Activated CD8-positive, alpha-beta memory T cell treated with anti-CD3 and anti-CD28 coated beads, Interleukin-2, amount 50 U/mL, for 48 hours (primary cell): Measurements from ENCODE around the gene ZNF135.

Experiments used
- DNase-seq: peaks from one replicate; pipeline ENCODE4 v3.0.0-alpha.2; 2020

The ZNF135 gene

DNA sequence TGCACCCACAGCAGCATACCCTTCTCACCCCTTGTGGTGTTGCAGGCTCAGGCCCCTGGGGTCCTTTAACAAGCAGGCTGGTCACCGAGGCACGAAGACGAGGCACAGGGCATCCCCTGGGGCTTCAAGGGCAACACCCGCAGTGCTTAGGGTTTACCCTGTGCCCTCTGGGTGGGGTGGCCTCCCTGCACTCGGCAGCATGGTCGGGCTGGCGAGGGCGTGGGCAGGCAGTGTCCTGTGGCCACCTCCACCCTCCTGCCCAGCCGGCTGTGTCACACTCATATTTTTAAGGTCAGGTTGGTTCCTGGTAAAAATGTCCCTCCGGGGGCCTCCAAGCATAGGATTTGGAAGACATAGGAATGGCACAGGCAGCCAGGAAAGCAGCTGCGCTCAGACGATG is 11.4 kb upstream of the ZNF135 start:
- no peak for DNase-seq

DNA sequence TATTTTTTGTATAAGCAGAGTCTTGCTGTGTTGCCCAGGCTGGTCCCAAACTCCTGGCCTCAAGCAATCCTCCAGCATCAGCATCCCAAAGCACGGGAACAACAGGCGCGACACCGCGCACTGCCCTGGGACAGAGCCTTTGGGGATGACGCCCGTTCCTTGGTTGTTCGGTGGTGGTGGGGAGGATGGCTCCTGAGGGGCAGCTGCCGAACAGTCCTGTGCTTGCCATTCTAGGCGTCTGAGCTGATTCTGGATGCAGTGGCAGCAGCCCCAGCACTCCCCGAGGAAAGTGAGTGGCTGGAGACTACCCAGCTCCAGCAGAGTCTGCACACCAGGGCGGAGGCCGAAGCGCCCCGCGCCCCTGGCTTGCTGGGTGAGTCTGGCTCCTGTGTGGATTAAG is 6.8 kb upstream of the ZNF135 start:
- no peak for DNase-seq

DNA sequence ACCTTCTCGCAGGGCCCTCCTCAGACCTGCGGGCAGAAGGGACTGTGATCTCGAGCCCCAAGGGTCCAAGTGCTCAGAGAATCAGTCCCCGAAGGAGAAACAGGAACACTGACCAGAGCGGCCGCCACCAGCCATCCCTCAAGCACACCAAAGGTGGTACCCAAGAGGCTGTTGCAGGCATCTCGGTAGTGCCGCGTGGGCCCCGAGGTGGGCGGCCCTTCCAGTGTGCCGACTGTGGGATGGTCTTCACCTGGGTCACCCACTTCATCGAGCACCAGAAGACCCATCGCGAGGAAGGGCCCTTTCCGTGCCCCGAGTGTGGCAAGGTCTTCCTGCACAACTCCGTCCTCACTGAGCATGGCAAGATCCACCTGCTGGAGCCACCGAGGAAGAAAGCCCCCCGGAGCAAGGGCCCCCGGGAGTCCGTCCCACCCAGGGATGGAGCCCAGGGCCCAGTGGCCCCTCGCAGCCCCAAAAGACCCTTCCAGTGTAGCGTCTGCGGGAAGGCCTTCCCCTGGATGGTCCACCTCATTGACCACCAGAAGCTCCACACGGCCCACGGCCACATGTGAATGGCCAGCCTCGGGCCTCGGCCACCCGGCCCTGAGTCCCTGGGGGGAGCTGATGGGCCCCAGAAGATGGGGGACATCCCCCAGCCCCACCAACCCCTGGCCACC is 5.5 kb upstream of the ZNF135 start:
- DNase-seq = no peak

DNA sequence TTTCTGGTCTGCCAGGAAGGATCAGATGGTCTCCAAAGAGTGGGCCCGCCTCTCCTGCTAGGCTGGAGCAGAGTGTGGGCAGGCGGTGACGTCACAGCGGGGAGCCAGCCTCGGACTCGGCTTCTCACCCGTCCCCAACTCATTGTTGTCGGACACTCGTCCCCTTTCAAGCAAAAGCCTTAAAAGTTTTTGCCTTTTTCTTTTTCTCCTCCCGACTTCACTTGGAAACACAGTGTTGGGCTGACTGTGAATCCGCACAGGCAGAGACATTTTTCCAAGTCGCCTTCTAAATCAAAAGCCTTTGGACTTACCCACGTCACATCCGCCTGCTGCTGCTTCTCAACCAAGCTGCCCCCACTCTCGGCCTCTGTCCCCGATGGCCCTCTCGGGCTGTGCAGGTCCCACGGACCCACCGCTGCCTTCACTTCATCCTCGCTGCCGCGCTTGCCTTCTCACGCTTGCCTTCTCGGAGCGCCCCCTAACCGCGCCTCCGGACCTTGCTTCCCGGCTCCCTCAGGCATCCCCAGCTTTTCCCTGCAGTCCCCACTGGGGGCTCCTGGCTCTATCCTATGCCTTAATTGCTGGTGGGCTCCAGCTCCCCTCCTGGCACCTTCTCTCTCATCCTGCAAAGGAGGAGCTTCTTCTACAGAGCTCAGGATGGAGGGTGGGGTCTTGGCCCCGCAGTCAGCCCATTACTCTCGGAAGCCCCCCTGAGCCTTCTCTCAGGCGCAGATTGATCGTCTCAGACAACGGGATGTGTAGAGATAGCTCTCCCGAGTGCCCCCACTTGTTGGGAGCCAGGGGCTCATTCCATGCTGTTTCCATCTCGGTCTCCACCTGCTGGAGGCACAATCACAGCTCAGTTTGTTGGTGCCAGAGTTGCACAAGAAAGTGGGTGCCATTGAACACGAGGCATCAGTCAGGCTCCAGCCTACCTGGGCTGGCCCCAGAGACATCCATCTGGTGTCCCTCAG is 3.9 kb upstream of the ZNF135 start:
- no peak for DNase-seq

DNA sequence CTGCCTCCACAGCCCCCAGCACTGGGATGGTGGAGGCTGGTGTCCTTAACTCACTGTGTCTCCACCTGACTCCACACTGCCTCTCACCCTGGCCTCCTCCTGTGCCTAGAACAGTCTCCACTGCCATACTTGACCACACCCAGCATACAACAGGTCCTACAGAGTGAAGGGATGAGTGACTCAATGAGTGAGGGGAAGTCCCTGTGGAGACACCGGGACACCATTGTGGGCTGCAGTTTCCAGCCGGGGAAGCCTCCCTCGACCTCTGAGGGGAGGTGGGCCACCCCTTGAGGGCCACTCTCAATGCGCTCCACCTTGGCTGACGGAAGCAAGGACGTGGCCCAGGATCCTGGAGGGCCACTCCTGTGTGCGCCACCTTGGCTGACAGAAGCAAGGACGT is 2.8 kb upstream of the ZNF135 start:
- DNase-seq = no peak

DNA sequence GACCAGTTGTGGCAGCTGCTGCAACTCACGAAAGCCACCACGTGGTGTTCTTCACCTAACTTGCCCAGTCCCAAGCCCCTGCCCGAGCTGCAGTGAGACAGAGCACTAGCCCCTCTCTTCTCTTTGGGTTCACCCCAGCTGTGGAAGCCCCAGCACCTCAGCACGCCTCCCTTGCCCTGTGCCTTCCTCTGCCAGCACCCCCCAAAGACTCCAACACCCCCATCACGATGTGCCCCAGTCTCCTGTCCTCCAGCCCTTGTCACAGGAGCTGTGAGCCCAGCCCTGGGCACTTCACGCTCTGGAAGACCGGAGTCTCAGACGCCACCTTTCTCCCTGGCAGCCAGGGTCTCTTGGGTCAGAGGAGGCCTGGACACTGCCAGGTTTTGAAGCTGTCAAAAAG is 2.2 kb upstream of the ZNF135 start:
- DNase-seq = no peak

DNA sequence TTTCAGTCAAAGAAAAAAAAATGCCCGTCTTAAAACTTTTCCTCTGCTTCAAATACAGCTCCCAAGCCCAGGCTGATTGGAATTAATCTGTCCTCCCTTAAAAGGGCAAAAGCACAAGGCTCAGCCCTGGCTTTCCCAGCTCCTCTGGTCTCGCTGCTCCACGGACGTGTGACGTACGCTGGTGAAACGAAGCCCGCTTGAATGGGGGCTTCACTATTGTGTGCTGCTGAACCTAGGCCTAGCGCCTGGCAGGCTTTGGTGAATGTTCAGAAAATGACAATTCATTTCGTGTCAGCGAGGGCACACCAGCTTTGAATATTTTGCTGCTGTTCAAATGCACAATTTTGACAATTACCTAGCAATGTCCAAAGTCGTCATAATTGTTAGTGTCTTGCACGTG is 615 bp upstream of the ZNF135 start:
- no peak for DNase-seq

DNA sequence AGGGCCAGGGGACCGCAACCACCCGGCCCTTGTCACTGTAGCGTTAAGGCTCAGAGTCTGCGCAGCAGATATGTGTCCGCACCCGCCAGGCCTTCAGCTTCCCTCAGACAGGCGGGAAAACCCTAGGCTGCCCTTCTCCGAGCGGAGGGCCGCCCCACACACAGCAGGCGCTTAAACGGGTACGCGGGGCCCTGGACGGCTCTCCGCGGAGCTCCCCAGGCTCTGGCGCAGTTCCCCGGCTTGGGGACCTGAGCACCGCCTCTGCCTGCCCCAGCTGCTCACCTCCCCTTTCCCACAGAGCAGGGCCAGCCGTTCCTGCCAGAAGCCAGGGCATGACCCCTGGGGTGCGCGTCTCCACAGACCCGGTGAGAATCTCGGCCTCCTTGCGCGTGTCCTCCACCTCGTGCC is 593 bp downstream of the ZNF135 start:
- DNase-seq = no peak

DNA sequence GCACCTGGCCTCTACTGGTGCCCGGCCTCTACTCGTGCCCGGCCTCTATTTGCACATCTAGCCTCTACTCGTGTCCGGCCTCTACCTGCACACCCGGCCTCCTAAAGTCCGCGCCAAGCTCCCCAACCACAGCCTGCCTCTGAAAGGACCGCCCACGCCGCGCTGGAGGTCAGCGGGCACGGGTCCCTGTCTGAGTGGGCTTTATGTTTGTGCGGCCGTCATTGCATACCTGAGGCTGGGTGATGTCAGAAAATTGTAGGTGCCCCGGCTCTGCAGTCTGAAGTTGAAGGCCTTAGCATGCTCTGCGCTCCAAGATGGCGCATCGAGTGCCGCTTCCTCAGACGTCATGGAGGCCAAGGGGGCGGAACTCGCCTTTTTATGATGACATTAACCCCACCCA is 1.1 kb downstream of the ZNF135 start:
- no peak for DNase-seq

DNA sequence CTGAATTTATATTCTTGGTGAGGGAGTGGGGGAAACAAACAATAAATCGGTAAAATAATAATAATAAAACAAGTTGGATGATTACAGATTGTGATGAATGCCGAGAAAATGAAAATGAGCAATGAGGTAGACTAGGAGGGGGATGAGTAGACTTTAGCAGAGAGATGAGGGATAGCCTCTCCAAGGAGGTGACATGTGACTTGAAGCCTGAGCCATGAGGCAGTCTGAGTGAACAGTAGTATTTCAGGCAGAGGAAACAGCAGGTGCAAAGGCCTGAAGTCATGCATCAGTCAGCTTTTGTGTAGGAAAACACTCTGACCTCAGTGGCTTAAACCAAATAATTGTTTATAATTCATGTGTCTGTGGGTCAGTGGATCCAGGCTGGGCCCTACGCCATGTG is 4.6 kb downstream of the ZNF135 start:
- DNase-seq = no peak

DNA sequence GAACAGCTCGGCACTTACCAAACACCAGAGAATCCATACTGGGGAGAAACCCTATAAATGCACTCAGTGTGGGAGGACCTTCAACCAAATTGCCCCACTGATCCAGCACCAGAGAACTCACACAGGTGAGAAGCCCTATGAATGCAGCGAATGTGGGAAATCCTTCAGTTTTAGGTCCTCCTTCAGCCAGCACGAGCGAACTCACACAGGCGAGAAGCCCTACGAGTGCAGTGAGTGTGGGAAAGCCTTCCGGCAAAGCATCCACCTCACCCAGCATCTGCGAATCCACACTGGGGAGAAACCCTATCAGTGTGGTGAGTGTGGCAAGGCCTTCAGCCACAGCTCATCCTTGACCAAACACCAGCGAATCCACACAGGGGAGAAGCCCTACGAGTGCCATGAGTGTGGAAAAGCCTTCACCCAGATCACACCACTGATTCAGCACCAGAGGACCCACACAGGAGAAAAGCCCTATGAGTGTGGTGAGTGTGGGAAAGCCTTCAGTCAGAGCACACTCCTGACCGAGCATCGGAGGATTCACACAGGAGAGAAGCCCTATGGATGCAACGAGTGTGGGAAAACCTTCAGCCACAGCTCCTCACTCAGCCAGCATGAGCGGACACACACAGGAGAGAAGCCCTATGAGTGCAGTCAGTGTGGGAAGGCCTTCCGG is 8.3 kb downstream of the ZNF135 start:
- no peak for DNase-seq

DNA sequence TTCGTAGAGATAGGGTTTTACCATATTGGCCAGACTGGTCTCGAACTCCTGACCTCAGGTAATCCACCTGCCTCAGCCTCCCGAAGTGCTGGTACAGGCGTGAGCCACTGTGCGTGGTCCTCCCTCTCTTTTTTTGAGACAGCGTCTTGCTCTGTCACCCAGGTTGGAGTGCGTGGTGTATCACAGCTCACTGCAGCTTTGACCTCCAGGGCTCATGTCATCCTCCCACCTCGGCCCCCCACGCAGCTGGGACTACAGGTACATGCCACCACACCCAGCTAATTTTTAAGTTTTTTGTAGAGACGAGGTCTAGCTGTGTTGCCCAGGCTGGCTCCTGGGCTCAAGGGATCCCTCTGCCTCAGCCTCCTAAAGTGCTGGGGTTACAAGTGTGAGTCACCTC is 20.7 kb downstream of the ZNF135 start:
- no peak for DNase-seq

DNA sequence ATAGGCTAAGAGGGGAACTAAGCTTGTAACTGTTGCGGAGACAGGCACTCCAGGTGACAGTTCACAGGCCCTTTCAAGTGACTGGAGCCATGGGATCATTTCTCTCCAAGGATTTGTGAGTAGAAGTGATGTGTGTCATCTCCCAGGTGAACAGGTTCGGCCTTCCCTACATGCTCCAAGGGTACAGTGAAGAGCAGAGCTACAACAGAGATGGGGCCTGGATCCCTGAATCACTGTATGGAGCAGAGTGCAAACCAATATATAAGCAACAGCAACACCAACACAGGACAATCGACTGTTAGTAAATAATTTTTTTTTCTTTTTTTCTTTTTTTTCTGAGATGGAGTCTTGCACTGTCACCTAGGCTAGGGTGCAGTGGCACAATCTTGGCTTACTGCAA is 23.9 kb downstream of the ZNF135 start:
- no peak for DNase-seq

DNA sequence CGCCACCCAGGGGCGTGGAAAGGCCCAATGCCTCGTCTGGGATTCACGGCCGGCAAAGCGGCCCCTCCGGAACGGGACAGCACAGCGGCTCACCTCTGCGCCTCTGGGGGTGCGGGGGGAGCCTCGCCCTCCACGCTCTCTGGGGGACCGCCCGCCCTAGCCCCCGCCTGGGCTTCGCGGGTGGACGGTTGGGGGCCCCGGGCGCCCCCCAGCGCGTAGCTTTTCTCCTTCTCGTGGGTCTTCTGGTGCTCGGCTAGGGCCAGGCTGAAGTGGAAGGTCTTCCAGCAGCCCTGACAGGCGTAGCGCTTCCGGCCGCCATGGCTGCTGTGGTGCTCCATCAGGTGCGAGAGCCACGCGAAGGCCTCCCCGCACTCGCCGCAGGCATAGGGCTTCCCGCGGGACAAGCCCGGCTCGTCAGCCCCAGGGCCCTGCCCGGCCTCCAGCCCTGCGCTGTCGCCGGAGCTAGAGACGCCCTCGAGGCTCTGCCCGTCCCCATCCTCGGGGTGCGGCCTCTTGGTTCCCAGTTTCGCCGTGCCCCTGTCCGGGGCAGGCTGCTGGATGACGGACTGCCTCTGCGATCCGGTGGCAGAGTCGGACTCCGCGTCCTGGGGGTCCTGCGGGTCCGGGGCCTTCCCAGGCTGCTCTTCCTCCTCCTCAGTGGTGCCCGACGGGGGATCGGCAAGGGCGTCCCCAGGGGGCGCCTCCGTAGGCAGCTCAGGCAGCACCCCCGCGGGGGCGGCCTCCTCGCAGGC is 25.7 kb downstream of the ZNF135 start:
- DNase-seq = no peak

DNA sequence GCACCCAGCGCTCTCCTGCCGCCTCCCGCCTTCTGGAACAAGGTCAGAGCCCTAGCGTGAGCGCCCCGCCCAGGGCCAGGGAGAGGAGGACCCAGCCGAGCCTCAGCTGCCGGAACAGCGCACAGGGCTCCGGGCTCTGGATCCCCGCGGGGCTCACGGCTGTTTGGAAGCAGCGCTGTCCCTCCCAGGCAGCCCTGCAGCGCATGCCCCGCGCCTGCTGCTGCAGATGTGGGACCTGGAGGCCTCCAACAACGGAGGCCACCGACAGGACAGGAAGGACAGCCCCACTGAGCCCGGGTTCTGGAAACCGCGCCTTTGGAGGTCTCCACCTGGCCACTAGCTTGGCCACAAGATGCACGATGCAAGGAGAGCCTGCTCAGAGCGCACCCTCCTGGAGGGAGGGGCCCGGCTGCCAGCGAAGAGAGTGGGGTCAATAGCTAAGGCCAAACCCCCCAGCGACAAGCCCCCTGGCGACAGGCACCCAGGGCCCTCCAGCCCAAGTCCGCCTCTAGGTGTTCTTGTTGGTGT is 26.3 kb downstream of the ZNF135 start:
- no peak for DNase-seq

DNA sequence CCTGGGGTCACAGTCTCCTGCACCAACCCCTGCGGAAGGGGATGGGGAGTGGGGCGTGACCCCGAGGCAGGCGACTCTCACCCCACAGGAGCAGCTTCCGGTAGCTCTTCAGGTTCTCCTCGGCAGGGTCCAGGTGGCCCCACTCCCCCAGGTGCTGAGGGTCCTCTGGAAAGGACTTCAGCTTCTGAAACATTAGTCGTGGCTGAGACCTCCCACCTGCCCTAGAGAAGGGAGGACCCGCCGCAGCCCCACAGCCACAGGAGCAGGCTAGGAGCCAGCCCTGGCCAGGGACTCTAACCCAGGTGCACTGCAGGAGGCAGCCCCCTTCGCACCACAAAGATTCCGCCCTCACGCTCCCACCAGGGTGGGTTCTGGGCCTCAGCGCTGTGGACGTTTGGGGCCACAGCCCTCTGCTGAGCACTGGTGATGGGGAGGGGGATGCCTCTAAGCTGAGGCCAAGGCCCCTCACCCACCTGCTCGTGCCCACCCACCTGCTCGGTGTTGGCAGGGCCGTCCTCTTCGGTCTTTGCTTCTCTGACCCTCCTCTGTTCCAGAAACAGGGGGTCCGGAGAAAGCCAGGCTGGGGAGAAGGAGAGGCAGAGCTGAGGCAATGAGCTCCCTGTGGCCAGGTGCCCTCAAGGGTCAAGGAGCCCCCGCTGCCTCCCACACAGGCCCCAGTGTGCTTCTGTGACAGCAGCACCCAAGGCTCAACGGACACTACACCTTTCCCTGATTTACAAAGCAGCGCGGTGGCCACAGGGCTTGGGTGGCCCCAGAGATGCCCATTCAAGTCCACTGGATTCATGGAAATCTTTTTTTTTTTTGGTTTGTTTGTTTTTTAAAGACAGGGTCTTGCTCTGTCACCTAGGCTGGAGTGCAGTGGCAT is 28.0 kb downstream of the ZNF135 start:
- no peak for DNase-seq

DNA sequence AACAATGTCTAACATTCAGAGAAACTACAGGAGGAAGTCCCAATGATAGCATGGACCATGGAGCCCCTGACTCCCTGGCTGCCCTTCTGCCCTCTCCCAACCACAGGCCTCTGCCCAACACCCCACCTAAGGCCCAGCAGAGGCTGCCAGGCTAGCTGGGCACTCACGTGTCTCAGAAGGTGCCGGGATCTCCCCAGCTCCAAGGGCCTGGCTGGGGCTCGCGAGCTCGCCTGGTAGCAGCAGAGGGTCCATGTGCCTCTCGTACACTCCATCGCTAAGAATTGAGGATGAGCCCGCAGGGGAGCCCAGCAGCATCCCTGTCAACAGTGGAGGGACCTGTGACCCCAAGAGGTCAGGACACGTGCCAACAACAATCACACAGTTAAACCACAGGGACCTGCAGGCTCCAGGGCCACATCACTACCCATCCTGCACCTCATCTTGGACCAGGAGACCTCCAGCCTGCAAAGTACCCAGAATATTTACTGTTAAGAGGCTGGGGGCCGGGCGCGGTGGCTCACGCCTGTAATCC is 29.5 kb downstream of the ZNF135 start:
- DNase-seq = no peak

DNA sequence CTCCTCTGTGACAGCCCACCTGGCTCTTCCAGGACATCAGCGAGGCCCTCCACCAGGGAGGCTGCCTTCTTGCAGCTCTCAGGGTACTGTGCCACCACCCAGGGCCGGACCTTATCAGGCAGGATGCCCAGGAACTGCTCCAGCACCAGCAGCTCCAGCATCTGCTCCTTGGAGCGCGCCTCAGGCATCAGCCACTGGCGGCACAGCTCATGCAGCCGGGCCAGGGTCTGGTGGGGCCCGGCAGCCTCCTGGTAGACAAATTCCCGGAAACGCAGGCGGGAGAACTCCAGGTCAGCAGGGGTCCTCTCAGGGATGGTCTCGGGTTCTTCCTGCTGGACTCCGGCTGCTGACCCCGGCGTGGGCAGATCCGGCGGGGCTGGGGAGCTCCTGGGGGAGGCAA is 30.8 kb downstream of the ZNF135 start:
- DNase-seq = no peak

DNA sequence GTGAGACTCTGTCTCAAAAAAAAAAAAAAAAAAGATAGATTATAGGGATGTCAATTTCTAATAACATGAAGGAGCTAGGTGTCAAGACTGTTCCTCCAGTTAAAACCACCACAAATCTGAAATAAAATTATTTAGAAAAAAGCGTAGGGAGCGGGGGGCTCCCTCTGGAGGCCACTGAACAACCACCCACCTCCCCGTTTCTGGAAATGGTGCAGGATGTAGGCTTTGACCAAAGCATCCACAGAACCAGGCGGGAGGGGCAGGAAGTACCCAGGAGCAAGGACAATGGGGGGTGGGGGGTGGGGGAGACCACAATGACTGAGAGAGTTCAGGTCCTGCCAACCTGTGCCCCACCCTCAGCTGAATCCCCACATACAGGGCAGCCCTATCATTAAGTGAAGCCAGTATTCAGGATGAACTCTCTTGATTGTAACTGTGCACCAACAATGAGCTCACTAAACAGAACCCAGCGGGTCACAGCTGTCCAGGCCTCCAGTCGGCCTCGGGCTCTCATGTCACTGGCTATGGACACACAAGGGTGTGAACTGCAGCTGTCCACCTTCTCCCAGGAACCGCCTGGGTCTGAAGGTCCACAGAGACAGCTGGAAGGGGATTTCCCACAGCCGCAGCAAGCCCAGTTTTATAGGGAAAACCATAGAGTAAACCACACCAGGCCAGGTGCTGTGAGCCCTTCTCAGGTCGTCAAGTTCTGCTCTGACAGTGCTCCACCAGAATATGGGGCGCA is 32.3 kb downstream of the ZNF135 start:
- no peak for DNase-seq

DNA sequence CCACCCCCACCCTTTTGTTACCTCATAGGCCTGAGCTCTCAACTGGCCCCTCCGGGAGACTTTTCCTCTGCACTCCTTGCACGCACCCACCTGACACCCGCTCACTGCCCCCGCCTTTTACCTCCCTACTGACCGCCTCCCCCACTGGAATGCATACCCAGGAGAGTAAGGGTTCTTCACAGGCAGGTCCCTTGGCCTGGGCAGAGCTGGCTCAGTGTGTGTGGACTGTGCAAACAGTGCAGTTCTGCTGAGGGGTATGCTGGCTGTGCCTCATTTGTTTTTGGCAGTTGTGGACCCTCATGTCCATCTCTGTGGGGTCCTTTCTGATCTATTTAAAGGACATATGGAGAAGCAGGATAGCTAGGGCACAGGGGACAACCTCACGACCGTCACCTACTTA is 34.0 kb downstream of the ZNF135 start:
- no peak for DNase-seq

DNA sequence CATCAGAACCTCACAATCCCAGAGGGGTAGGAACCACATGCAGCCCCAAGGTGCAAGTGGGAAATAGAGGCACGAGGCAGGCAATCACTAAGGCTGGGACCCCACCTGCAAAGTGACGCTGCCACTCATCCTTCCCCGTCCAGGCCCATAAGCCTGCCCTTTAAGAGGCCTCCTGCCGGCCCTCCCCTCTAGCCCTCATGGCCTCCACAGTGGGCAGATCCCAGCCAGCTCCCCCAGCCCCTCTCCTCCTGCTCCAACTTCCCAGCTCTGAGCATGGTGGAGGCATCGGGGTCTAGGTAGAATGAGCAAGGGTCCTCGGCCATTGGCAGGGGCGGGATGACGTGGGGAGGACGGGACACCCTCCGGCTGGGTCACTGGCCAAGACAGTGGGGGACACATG is 36.2 kb downstream of the ZNF135 start:
- DNase-seq = no peak
